ENCODE results near the gene PARD3.

The PARD3 gene

GRCh38 chr10:34316154-34316553 lies 498.9 kb downstream of the PARD3 start:
- Histone ChIP-seq H3K9me3 (ENCODE audit: severe bottlenecking) (no peaks in the 10 kb centered on the region), H3K27ac (no peak overlapping the region), H3K36me3 (no peaks in the 10 kb centered on the region), H3K4me3 (ENCODE audit: low read depth, low read length) (no peak overlapping the region), H3K27me3 (ENCODE audit: insufficient read depth, low read depth, severe bottlenecking) (no peaks in the 10 kb centered on the region)
- no peak for TF ChIP-seq CTCF (IDR thresholded peaks at IDR 0.05; ENCODE audit: low read depth, low read length)
- DNase-seq: no peak

GRCh38 chr10:34314457-34314856 lies 500.6 kb downstream of the PARD3 start:
- Histone ChIP-seq H3K27me3 (ENCODE audit: insufficient read depth, low read depth, severe bottlenecking) (no peaks in the 10 kb centered on the region), H3K27ac (no peak overlapping the region), H3K9me3 (ENCODE audit: severe bottlenecking) (no peaks in the 10 kb centered on the region), H3K4me3 (ENCODE audit: low read depth, low read length) (no peak overlapping the region), H3K36me3 (no peaks in the 10 kb centered on the region)
- no peak for DNase-seq
- TF ChIP-seq CTCF (IDR thresholded peaks at IDR 0.05; ENCODE audit: low read depth, low read length): no peak

- DNase-seq: no peak
- no peak for TF ChIP-seq CTCF (IDR thresholded peaks at IDR 0.05; ENCODE audit: low read depth, low read length)
- Histone ChIP-seq H3K9me3 (ENCODE audit: severe bottlenecking) (no peaks in the 10 kb centered on the region), H3K4me3 (ENCODE audit: low read depth, low read length) (no peak overlapping the region), H3K27ac (no peak overlapping the region), H3K27me3 (ENCODE audit: insufficient read depth, low read depth, severe bottlenecking) (no peaks in the 10 kb centered on the region), H3K36me3 (no peaks in the 10 kb centered on the region)
Observed at GRCh38 chr10:34313888-34314287, 501.2 kb downstream of the PARD3 start.

- no peak for TF ChIP-seq CTCF (IDR thresholded peaks at IDR 0.05; ENCODE audit: low read depth, low read length)
- Histone ChIP-seq H3K36me3 (no peaks in the 10 kb centered on the region), H3K9me3 (ENCODE audit: severe bottlenecking) (no peaks in the 10 kb centered on the region)
Observed at GRCh38 chr10:34313353-34313752, 501.7 kb downstream of the PARD3 start.

GRCh38 chr10:34311679-34312078 lies 503.4 kb downstream of the PARD3 start:
- Histone ChIP-seq H3K27ac (no peak overlapping the region), H3K27me3 (ENCODE audit: insufficient read depth, low read depth, severe bottlenecking) (no peaks in the 10 kb centered on the region), H3K36me3 (no peaks in the 10 kb centered on the region), H3K9me3 (ENCODE audit: severe bottlenecking) (no peaks in the 10 kb centered on the region), H3K4me3 (ENCODE audit: low read depth, low read length) (no peak overlapping the region)
- TF ChIP-seq CTCF (IDR thresholded peaks at IDR 0.05; ENCODE audit: low read depth, low read length): no peak
- DNase-seq: no peak

More at GRCh38 chr10:34313353-34313752, 501.7 kb downstream of the PARD3 start:
- Histone ChIP-seq H3K4me3 (ENCODE audit: low read depth, low read length) (no peak overlapping the region), H3K27me3 (ENCODE audit: insufficient read depth, low read depth, severe bottlenecking) (no peaks in the 10 kb centered on the region), H3K27ac (no peak overlapping the region)
- DNase-seq: no peak

- Histone ChIP-seq H3K36me3 (no peaks in the 10 kb centered on the region), H3K27me3 (ENCODE audit: insufficient read depth, low read depth, severe bottlenecking) (no peaks in the 10 kb centered on the region), H3K9me3 (ENCODE audit: severe bottlenecking) (no peaks in the 10 kb centered on the region), H3K4me3 (ENCODE audit: low read depth, low read length) (no peak overlapping the region), H3K27ac (no peak overlapping the region)
- DNase-seq: no peak
- no peak for TF ChIP-seq CTCF (IDR thresholded peaks at IDR 0.05; ENCODE audit: low read depth, low read length)
Observed at GRCh38 chr10:34310234-34310633, 504.9 kb downstream of the PARD3 start.

Measured in WERI-Rb-1 (cell line).